Neutrophil (primary cell): ENCODE data around the gene MOGAT1.

Experiments used
- H3K27ac ChIP-seq: fragments of 200-600 bp; sonication (generic); 2 replicates; pipeline ENCODE4 v1.5.1; 2016; ENCODE audit warnings: mild to moderate bottlenecking, moderate library complexity
- H3K27me3 ChIP-seq: fragments of 200-600 bp; sonication (generic); 2 replicates; pipeline ENCODE4 v1.6.0; 2016; ENCODE audit warnings: mild to moderate bottlenecking
- H3K36me3 ChIP-seq: fragments of 200-600 bp; sonication (generic); 2 replicates; pipeline ENCODE4 v1.5.1; 2017
- H3K4me1 ChIP-seq, 2 experiments: fragments of 200-600 bp in 1 of 2; sonication (generic) in 1 of 2; 1 replicate in 1 of 2; 2 replicates in 1 of 2; pipeline versions ENCODE4 v1.5.1 to v1.6.1; 2013 to 2016; ENCODE audit warnings: low read depth in 1 of 2, low read length in 1 of 2, mild to moderate bottlenecking in 1 of 2, moderate library complexity in 1 of 2; ENCODE audit not compliant: control insufficient read depth in 1 of 2, insufficient read depth in 1 of 2
- H3K4me3 ChIP-seq, 2 experiments: fragments of 200-600 bp in 1 of 2; sonication (generic) in 1 of 2; 1 replicate in 1 of 2; 2 replicates in 1 of 2; pipeline ENCODE4 v1.5.1; 2013 to 2016; ENCODE audit warnings: low read depth in 1 of 2, low read length in 1 of 2, mild to moderate bottlenecking in 1 of 2, moderate library complexity in 1 of 2
- H3K9me3 ChIP-seq: fragments of 200-600 bp; sonication (generic); 2 replicates; pipeline ENCODE4 v1.5.1; 2016
- TF ChIP-seq, protein P1 (sequence below): fragments of 200-600 bp; sonication (generic); IDR thresholded peaks from 2 replicates; pipeline ENCODE4 v1.5.1; 2016; ENCODE audit warnings: antibody characterized with exemption

The MOGAT1 gene

DNA sequence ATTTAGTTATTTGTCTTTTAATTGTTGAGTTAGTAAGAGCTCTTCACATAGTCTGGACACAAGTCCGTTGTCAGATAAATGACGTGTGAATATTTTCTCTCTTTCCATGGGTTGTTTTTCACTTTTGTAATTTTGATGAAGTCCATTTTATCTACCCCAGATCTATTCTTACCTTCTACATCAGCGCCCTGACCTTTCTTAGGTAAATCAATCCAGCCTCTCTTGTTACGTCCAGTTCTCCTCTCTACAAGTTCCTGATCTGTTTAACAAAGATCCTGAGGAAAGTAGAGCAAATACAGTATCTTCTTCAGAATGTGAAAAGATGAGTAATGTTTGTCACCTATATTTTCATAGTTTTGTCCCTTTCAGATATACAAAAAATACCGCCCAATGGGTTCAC, 66.9 kb downstream of the MOGAT1 start:
- Histone ChIP-seq H3K27me3 (peaks cover 71% of the 10 kb centered on the region), H3K9me3 (no peaks in the 10 kb centered on the region), H3K27ac (no peak overlapping the region), H3K36me3 (no peaks in the 10 kb centered on the region), H3K4me1 (peaks cover 14 to 15% of the 10 kb centered on the region in 2 experiments), H3K4me3 (no peak overlapping the region)
- TF ChIP-seq, protein P1, sequence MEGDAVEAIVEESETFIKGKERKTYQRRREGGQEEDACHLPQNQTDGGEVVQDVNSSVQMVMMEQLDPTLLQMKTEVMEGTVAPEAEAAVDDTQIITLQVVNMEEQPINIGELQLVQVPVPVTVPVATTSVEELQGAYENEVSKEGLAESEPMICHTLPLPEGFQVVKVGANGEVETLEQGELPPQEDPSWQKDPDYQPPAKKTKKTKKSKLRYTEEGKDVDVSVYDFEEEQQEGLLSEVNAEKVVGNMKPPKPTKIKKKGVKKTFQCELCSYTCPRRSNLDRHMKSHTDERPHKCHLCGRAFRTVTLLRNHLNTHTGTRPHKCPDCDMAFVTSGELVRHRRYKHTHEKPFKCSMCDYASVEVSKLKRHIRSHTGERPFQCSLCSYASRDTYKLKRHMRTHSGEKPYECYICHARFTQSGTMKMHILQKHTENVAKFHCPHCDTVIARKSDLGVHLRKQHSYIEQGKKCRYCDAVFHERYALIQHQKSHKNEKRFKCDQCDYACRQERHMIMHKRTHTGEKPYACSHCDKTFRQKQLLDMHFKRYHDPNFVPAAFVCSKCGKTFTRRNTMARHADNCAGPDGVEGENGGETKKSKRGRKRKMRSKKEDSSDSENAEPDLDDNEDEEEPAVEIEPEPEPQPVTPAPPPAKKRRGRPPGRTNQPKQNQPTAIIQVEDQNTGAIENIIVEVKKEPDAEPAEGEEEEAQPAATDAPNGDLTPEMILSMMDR, result no peak

DNA sequence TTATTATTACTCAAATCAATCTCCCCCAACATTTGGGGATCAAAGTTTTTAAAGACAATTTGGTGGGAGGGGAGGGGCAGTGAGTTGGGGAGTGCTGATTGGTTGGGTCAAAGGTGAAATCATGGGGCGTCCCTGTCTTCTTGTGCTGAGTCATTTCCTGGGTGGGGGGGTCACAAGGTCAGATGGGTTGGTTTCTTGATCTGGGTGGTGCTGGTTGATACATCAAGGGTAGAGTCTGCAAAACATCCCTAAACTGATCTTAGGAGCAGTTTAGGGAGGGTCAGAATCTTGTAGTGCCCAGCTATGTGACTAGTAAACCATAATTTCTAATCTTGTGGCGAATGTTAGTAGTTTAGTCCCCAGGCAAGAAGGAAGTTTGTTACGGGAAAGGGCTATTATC, 67.4 kb downstream of the MOGAT1 start:
- H3K27me3 ChIP-seq, result peaks cover 71% of the 10 kb centered on the region
- peaks cover 14 to 15% of the 10 kb centered on the region in 2 experiments for H3K4me1 ChIP-seq
- no peak overlapping the region for H3K4me3 ChIP-seq
- TF ChIP-seq, protein P1, result no peak
- H3K36me3 ChIP-seq, result no peaks in the 10 kb centered on the region
- no peaks in the 10 kb centered on the region for H3K9me3 ChIP-seq
- H3K27ac ChIP-seq, result no peak overlapping the region

DNA sequence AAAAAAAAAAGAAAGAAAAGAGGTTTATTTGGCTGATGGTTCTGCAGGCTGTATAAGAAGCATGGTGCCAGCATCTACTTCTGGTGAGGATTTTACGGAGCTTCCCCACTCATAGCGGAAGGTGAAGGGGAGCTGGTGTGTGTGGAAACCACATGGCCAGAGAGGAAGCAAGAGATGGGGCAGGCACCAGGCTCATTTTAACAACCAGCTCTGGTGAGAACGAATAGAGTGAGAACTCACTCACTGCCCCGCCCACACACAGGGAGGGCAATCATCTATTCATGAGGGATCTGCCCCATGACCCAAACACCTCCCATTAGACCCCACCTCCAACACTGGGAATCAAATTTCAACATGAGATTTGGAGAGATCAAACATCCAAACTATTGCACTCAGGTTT, 68.5 kb downstream of the MOGAT1 start:
- Histone ChIP-seq H3K27ac (no peak overlapping the region), H3K4me3 (no peak overlapping the region), H3K27me3 (peaks cover 66% of the 10 kb centered on the region), H3K36me3 (no peaks in the 10 kb centered on the region), H3K9me3 (no peaks in the 10 kb centered on the region), H3K4me1 (peaks cover 14 to 15% of the 10 kb centered on the region in 2 experiments)
- TF ChIP-seq, protein P1, result no peak

DNA sequence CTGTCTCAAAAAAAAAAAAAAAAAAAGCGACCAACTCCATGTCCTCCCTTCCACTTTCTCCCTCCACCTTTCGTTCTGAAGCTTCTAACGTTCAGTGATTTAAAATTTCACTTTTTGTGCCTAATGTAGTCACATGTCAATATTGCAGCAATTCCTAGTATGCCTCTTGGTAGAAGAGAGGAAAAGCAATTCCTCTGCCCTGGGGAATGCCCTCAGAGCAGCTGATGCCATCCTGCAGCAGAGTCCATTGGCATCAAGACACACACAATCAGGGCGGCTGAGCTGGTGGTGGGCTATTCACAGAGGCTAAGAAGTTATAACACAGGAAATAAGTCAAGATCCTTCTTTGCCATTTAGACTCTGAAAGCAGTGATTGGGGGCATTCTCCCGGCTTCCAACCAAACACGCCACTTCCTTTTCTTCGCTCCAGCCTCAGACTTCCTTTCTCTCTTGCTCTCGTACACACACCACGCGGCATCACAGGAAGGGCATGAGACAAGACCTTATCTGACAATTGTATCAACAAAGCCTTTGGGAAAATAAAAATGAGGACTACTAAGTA, 71.9 kb downstream of the MOGAT1 start:
- Histone ChIP-seq H3K4me3 (no peak overlapping the region), H3K9me3 (no peaks in the 10 kb centered on the region), H3K4me1 (peaks cover 14 to 15% of the 10 kb centered on the region in 2 experiments), H3K27ac (no peak overlapping the region), H3K36me3 (no peaks in the 10 kb centered on the region), H3K27me3 (peaks cover 51% of the 10 kb centered on the region)
- TF ChIP-seq, protein P1, result no peak

DNA sequence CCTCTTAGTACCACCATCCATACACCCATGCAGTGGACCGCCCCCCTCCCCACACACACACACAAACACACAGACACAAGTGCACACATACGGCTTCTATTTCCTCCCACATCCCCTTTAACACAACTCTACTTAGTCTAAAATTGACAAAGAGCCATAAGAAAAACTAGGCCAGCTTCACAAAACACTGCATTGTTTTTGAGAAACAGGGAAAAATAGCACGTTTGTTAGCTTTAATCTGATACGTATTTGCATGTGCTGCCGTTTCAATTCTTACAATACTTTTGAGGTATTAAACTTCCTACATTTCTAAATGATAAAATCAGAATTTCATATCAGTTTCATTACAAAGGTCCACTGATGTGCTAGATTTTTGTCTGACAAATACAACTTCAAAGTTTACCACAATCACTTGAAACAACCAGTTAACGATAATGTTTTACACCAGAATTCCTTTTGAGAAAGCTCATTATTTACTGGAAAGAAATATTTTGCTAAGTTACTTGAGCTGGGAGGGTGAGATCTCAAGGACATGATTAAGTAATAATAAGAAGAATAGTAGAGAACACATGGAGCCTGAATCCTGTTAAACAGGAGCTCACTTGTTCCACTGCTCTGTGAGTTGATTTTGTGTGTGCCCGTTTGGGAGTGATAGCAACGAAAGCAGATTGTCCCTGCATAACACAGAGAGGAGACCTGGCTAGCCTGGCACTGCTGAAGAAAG, 74.5 kb downstream of the MOGAT1 start:
- Histone ChIP-seq H3K27me3 (peaks cover 46% of the 10 kb centered on the region), H3K27ac (no peak overlapping the region), H3K4me3 (no peak overlapping the region), H3K4me1 (peaks cover 7% of the 10 kb centered on the region in 2 experiments), H3K9me3 (no peaks in the 10 kb centered on the region), H3K36me3 (no peaks in the 10 kb centered on the region)
- TF ChIP-seq, protein P1, result no peak
